GM12801 (cell line): ENCODE data around the gene KRTAP9-2.
"Not testable (repeated sequence)": the region's sequence is repeated elsewhere in the genome, so short reads cannot be mapped to it uniquely, and the experiment has no call there.

Experiments used
- TF ChIP-seq, protein P1 (sequence below): IDR thresholded peaks from one replicate; pipeline ENCODE4 v1.5.1; 2011; ENCODE audit warnings: control low read depth; ENCODE audit not compliant: insufficient read length; ENCODE audit errors: extremely low read depth

KRTAP9-2 gene

DNA sequence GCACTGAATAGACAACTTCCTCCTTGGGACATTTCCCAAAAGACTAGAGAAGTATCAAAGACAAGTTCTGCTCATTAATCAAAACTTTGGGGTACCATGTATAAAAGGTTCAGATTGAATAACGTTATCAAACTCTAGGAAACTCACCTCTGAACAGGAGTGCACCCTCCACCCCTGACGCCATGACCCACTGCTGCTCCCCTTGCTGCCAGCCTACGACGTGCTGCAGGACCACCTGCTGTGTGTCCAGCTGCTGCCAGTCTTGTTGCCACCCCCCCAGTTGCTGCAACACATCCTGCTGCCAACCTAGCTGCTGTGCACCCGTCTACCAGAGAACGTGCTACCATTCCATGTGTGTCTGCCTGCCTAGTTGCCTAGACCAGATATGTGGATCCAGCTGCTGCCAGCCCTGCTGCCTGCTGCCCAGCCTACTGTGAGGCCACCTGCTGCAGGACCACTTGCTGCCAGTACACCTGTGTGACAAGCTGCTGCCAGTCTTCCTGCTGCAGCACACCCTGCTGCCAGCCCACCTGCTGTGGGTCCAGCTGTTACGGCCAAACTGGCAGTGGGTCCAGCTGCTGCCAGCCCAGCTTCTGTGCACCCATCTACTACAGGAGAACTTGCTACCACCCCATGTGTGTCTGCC is 13.8 kb upstream of the KRTAP9-2 start:
- TF ChIP-seq, protein P1, sequence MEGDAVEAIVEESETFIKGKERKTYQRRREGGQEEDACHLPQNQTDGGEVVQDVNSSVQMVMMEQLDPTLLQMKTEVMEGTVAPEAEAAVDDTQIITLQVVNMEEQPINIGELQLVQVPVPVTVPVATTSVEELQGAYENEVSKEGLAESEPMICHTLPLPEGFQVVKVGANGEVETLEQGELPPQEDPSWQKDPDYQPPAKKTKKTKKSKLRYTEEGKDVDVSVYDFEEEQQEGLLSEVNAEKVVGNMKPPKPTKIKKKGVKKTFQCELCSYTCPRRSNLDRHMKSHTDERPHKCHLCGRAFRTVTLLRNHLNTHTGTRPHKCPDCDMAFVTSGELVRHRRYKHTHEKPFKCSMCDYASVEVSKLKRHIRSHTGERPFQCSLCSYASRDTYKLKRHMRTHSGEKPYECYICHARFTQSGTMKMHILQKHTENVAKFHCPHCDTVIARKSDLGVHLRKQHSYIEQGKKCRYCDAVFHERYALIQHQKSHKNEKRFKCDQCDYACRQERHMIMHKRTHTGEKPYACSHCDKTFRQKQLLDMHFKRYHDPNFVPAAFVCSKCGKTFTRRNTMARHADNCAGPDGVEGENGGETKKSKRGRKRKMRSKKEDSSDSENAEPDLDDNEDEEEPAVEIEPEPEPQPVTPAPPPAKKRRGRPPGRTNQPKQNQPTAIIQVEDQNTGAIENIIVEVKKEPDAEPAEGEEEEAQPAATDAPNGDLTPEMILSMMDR: no peak

GRCh38 chr17:41215681-41216080 is 10.8 kb upstream of the KRTAP9-2 start:
- TF ChIP-seq, protein P1: no peak

- TF ChIP-seq, protein P1: no peak
Measured at GRCh38 chr17:41223821-41224220, 2.6 kb upstream of the KRTAP9-2 start.

GRCh38 chr17:41226051-41226450 is 397 bp upstream of the KRTAP9-2 start:
- TF ChIP-seq, protein P1: no peak

DNA sequence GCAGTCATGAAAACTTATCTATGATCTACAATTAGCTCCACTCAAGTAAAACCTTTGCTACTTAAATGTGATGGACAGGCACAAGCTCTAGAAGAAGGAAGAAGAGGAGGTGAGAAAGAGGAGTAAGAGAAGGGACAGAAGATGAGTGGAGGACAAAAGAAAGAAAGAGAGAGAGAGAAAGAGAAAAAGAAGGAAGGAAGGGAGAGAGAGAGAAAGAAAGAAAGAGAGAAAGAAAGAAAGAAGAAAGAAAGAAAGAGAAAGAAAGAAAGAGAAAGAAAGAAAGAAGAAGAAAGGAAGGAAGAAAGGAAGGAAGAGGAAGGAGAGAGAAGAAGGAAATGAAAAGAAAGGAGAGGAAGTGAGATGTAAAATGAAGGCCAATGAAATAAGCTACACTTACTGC is 3.6 kb downstream of the KRTAP9-2 start:
- TF ChIP-seq, protein P1: no peak

DNA sequence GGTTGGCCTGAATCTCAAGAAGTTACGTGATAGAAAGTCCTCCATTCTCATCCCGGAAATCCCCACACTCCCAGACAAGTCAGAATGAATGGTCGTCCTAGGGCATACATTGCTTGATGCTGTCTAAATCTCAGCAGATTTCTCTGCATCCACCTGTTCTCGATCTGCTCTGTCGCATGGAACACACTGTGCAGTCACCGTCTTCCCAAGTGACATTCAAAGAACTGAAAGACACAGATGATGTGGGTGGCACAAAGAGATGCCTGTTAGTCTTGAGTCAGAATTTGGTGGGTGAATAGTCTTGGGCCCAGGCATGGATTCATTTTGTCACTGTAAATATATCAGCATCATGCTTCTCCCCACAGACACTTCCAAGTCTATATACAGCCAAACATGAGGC is 5.3 kb downstream of the KRTAP9-2 start:
- TF ChIP-seq, protein P1: no peak

DNA sequence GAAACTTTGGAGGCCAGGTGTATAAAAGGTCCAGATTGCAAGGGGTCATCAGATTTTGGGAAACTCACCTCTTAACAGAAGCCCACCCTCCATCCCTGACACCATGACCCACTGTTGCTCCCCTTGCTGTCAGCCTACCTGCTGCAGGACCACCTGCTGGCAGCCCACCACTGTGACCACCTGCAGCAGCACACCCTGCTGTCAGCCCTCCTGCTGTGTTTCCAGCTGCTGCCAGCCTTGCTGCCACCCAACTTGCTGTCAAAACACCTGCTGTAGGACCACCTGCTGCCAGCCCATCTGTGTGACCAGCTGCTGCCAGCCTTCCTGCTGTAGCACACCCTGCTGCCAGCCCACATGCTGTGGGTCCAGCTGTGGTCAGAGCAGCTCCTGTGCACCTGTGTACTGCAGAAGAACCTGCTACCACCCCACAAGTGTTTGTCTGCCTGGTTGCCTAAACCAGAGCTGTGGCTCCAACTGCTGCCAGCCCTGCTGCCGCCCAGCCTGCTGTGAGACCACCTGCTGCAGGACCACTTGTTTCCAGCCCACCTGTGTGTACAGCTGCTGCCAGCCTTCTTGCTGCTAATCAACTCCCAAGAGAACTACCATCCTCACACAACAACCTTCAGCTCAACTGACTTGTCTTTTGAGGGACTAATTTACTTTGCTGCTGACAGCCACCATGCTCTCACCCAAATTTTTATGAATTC is 6.1 kb downstream of the KRTAP9-2 start, which contains the start of gene KRTAP9-3:
TSS of gene KRTAP9-3 (plus strand) at position 51 of the 707 bp plus-strand sequence. CDS start at position 104, 53 bp downstream.
- TF ChIP-seq, protein P1: not testable (repeated sequence)
